Gastroesophageal sphincter (tissue), 4 donors: ENCODE results near the gene AHNAK2. TPM values are rescaled to one million over a fixed set of nuclear protein-coding genes. Genes with fewer than 3 reads are reported as not detected.
"Not testable (repeated sequence)": the region's sequence is repeated elsewhere in the genome, so short reads cannot be mapped to it uniquely, and the experiment has no call there.

Source experiments
- ATAC-seq: fragments of 150-250 bp; one replicate; pipeline ENCODE4 v1.9.1; 2016; ENCODE audit warnings: mild to moderate bottlenecking, moderate library complexity
- H3K27ac ChIP-seq, 4 donors: fragments of 200-600 bp; sonication (generic) in 3 of 4; 1 replicate in 3 of 4; 2 replicates in 1 of 4; pipeline ENCODE4 v1.5.1; 2016 to 2019
- H3K27me3 ChIP-seq: fragments of 200-600 bp; sonication (generic); one replicate; pipeline ENCODE4 v1.5.1; 2019
- H3K36me3 ChIP-seq, 2 donors: fragments of 200-600 bp; sonication (generic); one replicate each; pipeline ENCODE4 v1.5.1; 2019; ENCODE audit warnings: control low read depth in 1 of 2
- H3K4me1 ChIP-seq, 3 donors: fragments of 200-600 bp; sonication (generic); 1 replicate in 2 of 3; 2 replicates in 1 of 3; pipeline ENCODE4 v1.5.1; 2016 to 2019; ENCODE audit warnings: control low read depth in 2 of 3
- H3K4me3 ChIP-seq, 2 donors: fragments of 200-600 bp; sonication (generic); one replicate each; pipeline ENCODE4 v1.5.1; 2019; ENCODE audit warnings: mild to moderate bottlenecking in 1 of 2, moderate library complexity in 1 of 2
- H3K9me3 ChIP-seq, 3 donors: fragments of 200-600 bp; sonication (generic); one replicate each; pipeline ENCODE4 v1.5.1; 2017 to 2019; ENCODE audit warnings: control low read depth in 2 of 3
- EP300 ChIP-seq: sonication (generic); formaldehyde crosslinking; IDR thresholded peaks from one replicate; pipeline ENCODE4 v1.6.1; 2017; ENCODE audit warnings: antibody characterized with exemption, mild to moderate bottlenecking
- POLR2A ChIP-seq, 2 donors: fragments of 450-650 bp; IDR thresholded peaks; one replicate each; pipeline ENCODE4 v1.6.1; 2017; ENCODE audit warnings: antibody characterized with exemption in 2 of 2, mild to moderate bottlenecking in 2 of 2, moderate library complexity in 1 of 2
- POLR2AphosphoS5 ChIP-seq: sonication (generic); formaldehyde crosslinking; IDR thresholded peaks from one replicate; pipeline ENCODE4 v1.6.1; 2017; ENCODE audit warnings: antibody characterized with exemption
- WGBS, 2 donors: methylation state at CpG; one replicate each; pipeline ENCODE4 v1.1.5; 2018; ENCODE audit warnings: low coverage in 1 of 2; 5-methylcytosine and 5-hydroxymethylcytosine counted together
- total RNA-seq, 4 donors: library from RNA; depleted of rRNA; stranded (reverse); fragments of >200 nt; gene quantifications; one replicate each; pipeline ENCODE4 v1.1.0, GENCODE V29; 2016
- TF ChIP-seq, protein P1 (sequence below), 4 experiments: fragments of 200-600 bp in 2 of 4; fragments of 450-650 bp in 2 of 4; sonication (generic) in 1 of 4; IDR thresholded peaks; one replicate each; pipeline ENCODE4 v1.5.1; 2017 to 2019; ENCODE audit warnings: antibody characterized with exemption in 4 of 4, mild to moderate bottlenecking in 2 of 4, moderate library complexity in 2 of 4

AHNAK2 gene
- total RNA-seq, 4 donors from 2014 or later = 105 to 529 (median 239) TPM

DNA sequence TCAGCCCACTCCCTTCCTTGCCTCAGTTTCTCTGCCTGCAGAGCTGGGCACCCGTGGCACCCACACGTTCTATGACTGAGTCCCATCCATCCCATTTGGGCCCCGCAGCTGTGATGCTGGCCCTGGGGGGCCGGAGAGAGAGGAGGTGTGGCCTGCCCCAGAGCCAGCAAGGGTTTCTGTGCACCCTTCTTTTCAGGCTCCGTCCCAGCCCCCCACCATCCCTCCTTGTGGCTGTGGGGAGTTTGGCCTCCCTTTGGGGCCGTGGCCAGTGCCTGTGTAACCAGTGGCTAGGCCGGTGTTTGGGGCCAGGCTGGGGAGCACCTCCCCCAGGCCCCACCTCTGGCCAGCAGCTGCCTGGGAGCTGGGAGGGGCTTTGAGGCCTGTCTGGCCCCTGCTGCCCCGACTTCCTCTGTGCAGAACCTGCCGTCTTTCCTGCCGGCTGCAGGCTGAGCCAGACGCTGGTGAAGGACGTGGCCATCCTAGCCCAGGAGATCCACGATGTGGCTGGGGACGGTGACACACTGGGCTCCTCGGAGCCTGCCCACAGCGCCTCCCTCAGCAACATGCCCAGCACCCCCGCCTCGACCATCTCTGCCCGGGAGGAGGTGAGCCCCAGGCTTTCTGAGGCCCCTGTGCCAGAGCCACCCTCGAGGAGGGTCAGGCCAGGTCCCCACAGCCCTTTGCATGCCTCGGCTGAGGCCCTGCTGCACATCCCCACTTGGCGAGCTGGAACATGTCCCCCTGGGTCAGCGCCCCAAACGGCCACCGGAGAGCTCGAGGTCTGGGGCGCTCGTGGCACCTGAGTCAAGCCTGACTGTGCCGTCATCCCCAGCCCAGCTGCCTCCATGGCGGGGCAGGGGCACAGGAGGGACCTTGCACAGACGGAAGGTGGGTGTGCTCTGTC is 85.4 kb downstream of the AHNAK2 start:
- TF ChIP-seq, protein P1, sequence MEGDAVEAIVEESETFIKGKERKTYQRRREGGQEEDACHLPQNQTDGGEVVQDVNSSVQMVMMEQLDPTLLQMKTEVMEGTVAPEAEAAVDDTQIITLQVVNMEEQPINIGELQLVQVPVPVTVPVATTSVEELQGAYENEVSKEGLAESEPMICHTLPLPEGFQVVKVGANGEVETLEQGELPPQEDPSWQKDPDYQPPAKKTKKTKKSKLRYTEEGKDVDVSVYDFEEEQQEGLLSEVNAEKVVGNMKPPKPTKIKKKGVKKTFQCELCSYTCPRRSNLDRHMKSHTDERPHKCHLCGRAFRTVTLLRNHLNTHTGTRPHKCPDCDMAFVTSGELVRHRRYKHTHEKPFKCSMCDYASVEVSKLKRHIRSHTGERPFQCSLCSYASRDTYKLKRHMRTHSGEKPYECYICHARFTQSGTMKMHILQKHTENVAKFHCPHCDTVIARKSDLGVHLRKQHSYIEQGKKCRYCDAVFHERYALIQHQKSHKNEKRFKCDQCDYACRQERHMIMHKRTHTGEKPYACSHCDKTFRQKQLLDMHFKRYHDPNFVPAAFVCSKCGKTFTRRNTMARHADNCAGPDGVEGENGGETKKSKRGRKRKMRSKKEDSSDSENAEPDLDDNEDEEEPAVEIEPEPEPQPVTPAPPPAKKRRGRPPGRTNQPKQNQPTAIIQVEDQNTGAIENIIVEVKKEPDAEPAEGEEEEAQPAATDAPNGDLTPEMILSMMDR (IDR thresholded peaks at IDR 0.05) = no peak
- TF ChIP-seq POLR2A (IDR thresholded peaks at IDR 0.05) (no peak), POLR2AphosphoS5 (no peak), EP300 (no peak)
- Histone ChIP-seq H3K9me3 (no peaks in the 10 kb centered on the region), H3K36me3 (peaks cover 0 to 35% of the 10 kb centered on the region in 2 donors), H3K4me3 (no peak overlapping the region), H3K27me3 (no peaks in the 10 kb centered on the region), H3K27ac (no peak overlapping the region), H3K4me1 (peaks cover 0 to 27% (median 0%) of the 10 kb centered on the region in 3 donors)
- 60 to 66% methylated on average over 3 to 7 of the region's 31 CpGs for WGBS, 2 donors
- ATAC-seq = no peak

DNA sequence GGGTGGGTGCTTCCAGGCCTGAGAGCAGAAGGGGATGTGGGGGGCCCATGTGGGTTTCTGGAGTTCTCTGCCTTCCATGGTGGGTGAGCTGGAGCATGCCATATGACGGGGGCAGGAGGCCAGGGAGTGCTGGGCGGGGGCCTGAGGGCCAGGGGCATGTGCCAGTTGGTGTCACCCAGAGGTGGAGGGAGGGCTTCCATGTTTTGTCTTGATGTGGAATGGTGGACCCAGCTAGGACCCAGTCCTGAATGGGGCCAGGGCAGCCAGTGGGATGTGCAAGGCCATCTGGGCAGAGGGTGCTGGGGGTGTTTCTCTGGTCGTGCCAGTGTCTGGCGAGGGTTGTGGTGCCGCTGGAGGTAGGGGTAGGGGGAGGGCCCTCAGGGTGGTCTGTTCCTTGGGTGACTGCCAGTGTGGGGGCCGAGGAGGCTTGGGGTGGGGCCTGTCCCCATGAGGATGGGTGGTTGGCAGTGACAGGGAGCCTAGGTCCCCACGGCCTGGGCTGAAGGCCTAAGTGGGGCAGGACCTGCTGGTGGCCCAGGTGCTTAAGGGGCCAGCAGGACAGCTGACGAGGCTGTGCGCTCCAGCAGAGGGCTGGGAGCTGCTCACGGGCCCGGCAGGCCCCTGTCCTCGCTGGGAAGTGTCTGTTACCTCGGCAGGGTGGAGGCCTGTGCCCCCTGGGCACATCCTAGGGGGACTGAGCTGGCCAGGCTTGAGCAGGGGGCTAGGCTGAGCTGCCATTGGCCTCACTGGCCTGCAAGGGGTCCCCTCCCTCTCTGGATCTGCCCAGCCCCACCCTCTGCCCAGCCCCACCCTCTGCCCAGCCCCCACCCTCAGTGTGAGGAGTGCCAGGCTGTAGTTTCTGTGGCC is 86.3 kb downstream of the AHNAK2 start:
- WGBS, 2 donors = 0 to 63% methylated on average over 1 to 2 of the region's 13 CpGs
- TF ChIP-seq EP300 = no peak
- TF ChIP-seq, protein P1 (IDR thresholded peaks at IDR 0.05) = no peak
- H3K9me3 ChIP-seq = no peaks in the 10 kb centered on the region

DNA sequence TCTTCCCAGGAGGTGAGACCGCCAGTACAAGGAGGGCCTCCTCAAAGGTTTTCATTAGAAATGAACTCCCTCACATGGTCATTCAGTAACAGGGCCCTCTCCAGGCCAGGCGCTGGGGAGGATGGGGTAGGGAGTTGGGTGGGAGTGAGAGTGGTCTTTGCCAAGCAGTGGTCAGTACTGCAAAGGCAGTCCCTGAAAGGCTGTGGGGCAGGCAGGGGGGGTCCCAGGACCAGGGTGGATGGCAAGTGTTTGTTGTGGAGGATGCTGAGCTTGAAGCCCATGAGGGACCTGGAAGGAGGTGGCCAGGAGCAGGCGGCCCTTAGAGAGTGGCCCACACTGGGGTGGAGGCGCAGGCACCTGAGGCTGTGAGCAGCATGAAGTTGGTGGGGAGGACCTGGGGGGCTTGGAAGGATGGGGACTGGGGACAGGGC is 87.0 kb downstream of the AHNAK2 start:
- Histone ChIP-seq H3K27ac (no peak overlapping the region), H3K4me1 (peaks cover 0 to 22% (median 0%) of the 10 kb centered on the region in 3 donors), H3K27me3 (no peaks in the 10 kb centered on the region), H3K9me3 (no peaks in the 10 kb centered on the region), H3K36me3 (peaks cover 0 to 52% of the 10 kb centered on the region in 2 donors), H3K4me3 (no peak overlapping the region)
- 89 to 93% methylated on average over 1 of the region's 4 CpGs for WGBS, 2 donors
- TF ChIP-seq, protein P1 (IDR thresholded peaks at IDR 0.05) = no peak
- TF ChIP-seq POLR2A (IDR thresholded peaks at IDR 0.05) (no peak), POLR2AphosphoS5 (no peak), EP300 (no peak)
- no peak for ATAC-seq

More for the DNA sequence above, 86.3 kb downstream of the AHNAK2 start:
- ATAC-seq = no peak
- Histone ChIP-seq H3K36me3 (peaks cover 0 to 44% of the 10 kb centered on the region in 2 donors), H3K27ac (no peak overlapping the region), H3K4me1 (peaks cover 0 to 27% (median 0%) of the 10 kb centered on the region in 3 donors), H3K4me3 (no peak overlapping the region), H3K27me3 (no peaks in the 10 kb centered on the region)

DNA sequence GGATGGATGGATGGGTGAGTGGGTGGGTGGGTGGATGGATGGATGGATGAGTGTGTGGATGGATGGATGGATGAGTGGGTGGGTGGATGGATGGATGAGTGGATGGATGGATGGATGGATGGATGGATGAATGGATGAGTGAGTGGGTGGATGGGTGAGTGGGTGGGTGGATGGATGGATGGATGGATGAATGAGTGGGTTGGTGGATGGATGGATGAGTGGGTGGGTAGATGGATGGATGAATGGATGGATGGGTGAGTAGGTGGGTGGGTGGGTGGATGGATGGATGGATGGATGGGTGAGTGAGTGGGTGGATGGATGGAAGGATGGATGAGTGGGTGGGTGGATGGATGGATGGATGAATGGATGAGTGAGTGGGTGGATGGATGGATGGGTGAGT is 87.9 kb downstream of the AHNAK2 start:
- H3K9me3 ChIP-seq, H3K27ac ChIP-seq, ATAC-seq, H3K27me3 ChIP-seq, H3K4me3 ChIP-seq: not testable (repeated sequence)
- peaks cover 0 to 60% of the 10 kb centered on the region in 2 donors for H3K36me3 ChIP-seq
- H3K4me1 ChIP-seq = peaks cover 0 to 14% (median 0%) of the 10 kb centered on the region in 3 donors

DNA sequence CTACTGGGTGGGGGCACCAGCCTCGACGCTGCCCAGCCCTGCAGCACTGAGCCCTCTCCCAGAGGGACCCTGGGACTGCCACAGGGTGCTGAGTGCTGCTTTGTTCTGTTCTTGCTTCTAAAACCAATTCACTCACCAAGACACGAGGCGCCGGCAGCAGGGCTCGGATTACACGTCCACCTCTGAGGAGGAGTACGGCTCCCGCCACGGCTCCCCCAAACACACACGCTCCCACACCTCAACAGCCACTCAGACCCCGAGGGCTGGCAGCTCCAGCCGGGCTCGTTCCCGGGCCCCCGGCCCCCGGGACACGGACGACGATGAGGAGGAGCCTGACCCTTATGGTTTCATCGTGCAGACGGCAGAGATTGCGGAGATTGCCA is 88.8 kb downstream of the AHNAK2 start:
- H3K4me3 ChIP-seq = no peak overlapping the region
- no peaks in the 10 kb centered on the region for H3K27me3 ChIP-seq
- ATAC-seq = no peak
- peaks cover 0 to 58% of the 10 kb centered on the region in 2 donors for H3K36me3 ChIP-seq
- H3K27ac ChIP-seq = no peak overlapping the region
- no CpG with 5 or more reads among the region's 23 CpGs for WGBS, 2 donors
- no peaks in the 10 kb centered on the region for H3K9me3 ChIP-seq
- H3K4me1 ChIP-seq = peaks cover 0 to 4% (median 0%) of the 10 kb centered on the region in 3 donors
- TF ChIP-seq POLR2AphosphoS5 (no peak), EP300 (no peak), POLR2A (IDR thresholded peaks at IDR 0.05) (no peak)
- TF ChIP-seq, protein P1 (IDR thresholded peaks at IDR 0.05) = no peak
